CD4-positive, alpha-beta T cell treated with Interleukin-6 at 100 ng/mL for 8 hours (primary cell): ENCODE data around the gene NPM3.
A peak's percentile ranks its signal among the peaks of the same experiment; 100 is the strongest.
"Not testable (repeated sequence)": the region's sequence is repeated elsewhere in the genome, so short reads cannot be mapped to it uniquely, and the experiment has no call there.

Experiments
- DNase-seq: peaks from one replicate; pipeline ENCODE4 v3.0.0-alpha.2; 2020; ENCODE audit warnings: mixed read lengths, low spot score

The NPM3 gene

DNA sequence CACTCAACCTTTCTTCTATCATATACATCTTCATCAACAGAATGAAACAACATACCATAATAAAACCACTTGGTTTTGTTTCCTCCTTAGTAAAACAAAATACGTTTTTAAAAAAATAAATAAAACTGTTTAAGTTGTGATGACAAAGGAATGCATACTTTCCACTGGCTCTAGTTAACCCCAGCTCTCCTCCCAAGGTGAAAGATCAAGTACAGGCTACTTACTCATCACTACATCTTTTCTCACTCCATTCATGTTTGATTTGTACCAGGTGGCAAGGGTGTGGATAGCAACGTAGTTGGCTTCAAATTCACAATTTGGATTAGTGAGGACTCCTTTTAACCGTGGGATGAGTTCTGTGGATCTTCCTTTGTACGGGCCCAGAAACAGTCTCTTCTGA lies 20.3 kb upstream of the NPM3 start:
- no peak for DNase-seq

DNA sequence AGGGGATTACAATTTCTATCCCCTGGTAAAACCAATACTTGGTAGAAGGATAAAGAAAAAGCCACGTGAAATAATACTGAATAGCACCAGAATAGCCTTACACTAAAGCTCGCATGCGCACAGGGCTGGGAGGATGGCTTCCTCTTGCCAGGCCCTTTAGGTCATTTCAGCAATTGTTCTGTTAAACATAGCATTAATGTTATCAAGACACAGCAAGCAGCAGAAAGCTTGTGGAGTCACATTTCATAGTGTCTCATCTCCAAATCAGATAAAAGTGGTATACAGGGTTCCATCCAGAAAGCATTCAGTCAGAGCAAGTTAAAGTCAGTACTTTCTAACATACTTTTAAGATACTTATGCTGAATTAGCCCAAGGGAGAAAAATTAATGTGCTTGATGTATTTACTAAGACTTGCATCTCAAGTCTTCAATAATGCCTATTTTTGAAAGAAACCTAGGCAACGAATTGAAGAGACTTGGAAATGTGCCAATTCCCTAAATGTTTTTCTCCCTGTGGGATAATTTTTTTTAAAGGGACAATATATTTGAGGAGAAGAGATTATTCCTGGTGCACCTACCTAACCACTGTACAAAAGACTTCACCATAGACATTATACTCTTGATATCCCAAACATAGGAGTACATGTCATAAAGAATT lies 14.3 kb upstream of the NPM3 start:
- no peak for DNase-seq

DNA sequence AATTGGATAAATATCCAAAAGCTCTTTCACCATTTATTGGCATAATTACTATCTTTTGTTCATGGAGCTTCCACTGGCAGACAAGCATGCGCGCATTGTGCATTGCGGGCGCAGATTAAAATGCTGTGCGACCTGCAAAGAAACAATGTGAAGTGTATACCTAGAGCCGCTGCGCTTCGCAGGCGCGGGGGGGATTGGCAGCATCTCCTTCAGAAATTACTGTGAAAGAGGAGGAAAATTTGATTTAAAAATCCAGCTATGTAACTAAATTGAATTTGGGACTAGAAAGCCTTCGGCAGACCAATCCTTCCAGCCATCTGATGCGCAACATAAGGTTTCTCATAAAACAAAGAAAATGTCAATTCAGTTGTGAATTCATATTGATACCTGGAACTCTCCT lies 10.3 kb upstream of the NPM3 start:
- DNase-seq, result no peak

DNA sequence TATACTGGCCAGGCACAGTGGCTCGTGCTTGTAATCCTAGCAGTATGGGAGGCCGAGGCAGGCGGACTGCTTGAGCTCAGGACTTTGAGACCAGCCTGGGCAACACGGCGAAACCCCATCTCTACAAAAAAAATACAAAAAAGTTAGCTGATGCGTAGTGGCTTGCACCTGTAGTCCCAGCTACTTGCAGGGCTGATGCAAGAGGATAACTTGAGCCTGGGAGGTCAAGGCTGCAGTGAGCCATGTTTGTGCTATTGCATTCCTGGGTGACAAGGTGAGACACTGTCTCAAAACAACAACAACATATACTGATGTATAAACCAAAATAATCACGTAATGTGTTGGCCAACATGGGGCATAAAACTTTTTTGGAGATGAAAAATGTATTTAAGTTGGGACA lies 6.4 kb upstream of the NPM3 start:
- no peak for DNase-seq

DNA sequence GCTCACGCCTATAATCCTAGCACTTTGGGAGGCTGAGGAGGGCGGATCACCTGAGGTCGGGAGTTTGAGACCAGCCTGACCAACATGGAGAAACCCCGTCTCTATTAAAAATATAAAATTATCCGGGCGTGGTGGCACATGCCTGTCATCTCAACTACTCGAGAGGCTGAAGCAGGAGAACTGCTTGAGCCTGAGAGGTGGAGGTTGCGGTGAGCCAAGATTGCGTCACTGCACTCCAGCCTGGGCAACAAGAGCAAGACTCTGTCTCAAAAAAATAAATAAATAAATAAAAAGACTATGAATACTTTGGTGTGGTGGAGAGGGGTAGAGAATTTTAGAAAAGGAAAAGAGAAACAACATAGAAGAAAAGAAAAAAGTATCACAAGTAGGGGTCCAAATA lies 6.0 kb upstream of the NPM3 start:
- not testable (repeated sequence) for DNase-seq

DNA sequence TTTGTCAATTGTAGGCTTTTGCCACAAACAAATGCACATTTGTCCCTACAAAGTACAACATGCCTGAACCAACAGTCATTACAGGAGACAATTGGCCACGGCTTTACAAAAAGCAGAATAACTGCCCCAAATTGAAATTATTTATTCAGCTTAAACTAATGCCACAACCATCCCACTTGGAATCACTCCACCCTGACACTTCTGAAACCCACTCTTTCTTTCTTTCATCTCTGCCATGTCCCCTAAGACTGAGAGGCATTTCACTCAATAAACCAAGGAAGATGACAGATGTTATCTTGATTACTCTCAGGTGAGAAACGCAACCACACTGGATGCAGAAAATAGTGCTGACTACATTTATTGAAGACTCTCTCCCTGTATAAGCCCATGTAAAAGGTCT lies 2.6 kb upstream of the NPM3 start:
- no peak for DNase-seq

DNA sequence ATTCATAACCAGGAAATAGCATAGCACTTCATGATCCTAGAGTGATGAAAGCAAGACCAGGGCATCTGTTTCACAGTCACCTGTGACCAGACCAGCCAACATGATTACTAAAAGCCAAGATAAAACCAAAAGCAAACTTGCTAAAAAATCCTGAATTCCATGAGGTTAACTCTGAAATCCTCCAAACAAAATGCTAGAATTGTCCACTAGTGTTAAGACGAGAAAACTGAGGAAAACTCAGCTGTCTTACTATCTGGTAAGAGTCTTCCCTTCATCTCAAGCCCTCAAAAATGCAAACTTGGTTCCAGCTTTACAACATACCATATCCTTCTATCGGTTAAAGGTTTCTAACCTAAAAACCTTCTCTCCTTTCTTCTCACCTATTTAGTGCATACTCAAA lies 1.3 kb upstream of the NPM3 start:
- DNase-seq, result no peak

DNA sequence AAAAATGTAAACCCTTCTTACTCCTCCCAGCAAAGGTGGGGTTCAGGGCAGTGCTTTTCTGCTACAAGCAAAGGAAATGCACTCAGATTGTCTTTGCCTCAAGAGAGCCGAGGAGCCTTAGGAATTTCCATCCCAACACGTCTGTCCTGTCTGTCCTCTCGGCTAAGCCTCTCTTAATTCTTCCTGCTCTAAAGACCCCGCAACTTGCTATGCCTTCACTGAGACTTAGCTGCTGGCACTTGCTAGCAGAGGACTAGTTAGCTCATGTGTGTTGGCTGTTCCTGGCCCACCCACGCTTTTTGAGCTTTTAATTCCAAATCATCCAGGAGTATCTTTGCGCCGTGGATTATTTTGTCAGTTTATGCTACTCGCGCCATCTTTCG lies 481 bp upstream of the NPM3 start:
- DNase-seq, result no peak

DNA sequence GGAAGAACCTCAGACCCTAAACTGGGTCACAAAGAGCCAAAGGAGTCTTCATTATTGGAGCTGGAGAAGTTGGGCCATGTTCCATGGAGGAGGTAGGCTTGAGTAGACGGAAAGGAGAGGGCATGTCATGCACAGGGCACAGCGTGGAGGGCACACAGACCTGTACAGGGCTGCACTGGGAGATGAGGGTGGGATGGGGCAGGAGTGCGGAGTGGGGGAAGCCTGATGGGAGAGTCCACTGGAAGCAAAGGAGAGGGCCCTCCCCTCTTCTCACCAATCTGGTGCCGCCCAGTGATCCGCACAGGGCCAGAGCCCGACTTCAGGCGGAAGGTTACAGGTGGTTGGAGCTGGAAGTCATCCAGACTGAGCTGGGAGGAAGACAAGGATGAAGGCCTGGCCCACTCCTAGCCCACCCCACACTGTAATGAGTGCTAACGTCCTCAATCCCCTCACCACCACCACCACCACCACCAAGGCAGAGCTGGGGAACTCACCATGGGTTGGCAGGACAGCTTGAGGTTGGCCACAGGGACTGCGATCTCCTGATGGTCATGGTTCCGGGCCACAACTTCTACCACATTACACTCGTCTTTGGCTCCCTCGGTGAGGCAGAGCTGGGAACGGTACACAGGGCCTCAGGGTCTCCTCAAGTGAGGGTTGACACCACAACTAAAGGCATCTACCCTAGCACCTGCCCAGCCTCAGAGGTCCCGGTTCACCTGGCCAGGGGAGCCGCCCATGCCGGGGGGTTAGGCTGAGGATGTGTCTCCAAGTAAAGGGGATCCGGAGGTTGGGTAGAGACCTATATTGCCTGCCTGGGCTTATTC lies 1.0 kb downstream of the NPM3 start:
- DNase-seq, result no peak

DNA sequence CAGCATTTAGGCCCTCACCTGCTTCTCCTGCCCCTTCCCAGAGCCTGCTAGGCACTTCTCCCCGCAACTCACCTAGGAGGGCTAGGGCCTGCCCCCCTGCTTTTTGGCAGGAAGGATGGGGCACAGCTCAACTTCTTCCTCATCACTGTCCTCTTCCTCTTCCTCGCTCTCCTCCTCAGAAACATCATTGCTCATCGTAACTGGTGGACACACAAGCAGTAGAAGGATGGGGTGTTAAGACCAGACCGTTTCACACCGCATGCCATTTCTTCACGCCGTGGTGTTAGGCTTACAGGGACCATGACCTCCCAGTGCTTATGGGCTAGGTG lies 1.6 kb downstream of the NPM3 start:
- DNase-seq, result no peak

DNA sequence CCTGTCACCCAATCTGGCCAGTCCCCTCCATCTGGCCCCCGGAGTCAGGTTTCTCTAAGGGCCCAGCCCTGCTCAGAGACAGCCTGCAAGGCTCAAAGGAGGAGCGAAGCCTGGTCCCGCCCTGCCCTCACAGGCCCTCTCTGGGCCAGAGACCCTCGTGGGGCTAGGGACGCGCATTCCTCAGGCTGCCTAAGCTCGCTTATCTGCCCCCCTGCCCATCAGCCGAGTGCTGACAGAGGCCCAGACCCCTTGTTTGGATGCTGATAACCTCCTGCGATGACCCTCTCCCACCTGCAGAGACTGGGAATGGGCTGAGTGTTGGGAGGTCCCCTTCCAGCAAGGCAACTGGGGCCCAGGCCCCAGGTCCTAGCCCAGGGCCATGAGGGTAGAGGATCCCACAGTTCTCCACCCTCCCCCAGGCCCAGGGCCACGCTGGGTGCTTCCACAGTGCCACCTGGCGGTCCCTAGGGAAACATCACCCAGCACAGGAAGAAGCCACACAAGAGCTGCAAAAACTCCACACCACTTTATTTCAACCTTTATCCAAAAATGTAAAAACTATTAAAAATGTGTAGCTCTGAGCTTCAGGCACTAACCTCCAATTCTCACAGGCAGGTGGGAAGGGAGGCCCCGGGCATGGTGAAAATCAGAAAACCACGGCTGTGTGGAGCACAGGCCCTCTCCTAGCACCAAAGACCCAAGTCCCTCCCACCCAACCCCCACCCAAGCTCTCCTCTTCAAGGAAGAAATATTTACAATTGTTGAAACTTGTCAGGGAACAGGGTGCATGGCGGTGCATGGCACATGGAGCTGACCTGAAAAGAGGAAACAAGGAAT lies 2.2 kb downstream of the NPM3 start:
- peak; percentile 69 for DNase-seq

DNA sequence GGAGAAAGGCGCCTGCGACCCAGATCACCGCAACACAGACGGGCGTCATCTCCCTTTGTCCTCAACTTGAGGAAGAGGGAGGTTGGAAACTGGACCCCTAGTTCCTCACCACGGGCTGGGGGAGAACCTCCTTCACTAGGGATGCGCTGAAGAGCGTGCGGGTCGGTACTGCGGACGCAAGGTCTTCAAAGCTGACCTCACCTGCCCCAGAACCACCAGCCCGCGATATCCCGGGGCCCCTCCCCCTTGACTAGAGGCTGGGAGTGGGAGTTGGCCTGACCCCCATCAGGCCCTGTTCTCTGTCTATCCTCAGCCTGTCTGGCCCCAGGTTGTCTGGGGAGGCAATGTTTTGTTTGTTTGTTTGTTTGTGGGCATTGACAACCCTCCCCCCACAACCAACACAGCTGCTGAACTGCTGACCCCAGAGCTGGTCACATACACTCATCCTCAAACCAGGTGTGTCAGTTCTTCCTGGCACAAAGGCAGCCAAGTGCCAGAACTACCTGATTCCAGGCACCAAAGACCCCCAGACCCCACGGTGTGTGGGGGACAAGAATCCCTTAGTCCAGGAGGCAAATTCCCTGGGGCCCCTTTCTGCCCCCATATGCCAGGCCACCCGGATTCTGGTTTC lies 2.9 kb downstream of the NPM3 start:
- no peak for DNase-seq

DNA sequence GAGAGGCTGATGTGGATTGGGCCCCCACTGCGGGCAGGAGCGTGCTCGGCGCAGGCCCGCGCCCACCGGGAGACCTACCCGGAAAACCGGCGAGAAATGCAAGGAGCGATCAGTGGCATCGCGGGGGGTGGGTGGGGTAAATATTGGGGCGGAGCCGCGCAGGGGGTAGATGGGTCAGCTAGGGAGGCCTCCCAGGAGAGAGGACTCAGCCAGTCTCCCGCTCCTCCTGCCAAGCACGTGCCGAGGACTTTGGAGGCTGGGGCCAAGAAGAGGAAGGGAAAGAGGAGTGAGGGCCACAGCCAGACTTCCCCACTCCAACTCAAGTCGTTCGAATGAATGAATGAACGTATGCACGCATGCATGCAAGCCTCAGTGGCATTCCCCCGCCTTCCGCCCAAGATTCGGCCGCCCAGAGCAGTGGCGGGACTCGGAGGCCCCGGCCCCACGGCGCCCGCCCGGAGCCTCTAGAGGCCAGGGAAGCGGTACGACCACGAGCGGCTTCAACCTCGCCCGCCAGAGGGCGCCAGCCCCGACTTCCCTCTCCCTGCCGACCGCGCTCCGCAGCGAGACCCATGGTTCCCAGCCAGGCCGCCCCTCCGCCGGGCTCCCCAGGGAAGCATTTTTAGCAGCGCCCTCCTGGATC lies 3.6 kb downstream of the NPM3 start:
- peak; percentile 79 for DNase-seq

DNA sequence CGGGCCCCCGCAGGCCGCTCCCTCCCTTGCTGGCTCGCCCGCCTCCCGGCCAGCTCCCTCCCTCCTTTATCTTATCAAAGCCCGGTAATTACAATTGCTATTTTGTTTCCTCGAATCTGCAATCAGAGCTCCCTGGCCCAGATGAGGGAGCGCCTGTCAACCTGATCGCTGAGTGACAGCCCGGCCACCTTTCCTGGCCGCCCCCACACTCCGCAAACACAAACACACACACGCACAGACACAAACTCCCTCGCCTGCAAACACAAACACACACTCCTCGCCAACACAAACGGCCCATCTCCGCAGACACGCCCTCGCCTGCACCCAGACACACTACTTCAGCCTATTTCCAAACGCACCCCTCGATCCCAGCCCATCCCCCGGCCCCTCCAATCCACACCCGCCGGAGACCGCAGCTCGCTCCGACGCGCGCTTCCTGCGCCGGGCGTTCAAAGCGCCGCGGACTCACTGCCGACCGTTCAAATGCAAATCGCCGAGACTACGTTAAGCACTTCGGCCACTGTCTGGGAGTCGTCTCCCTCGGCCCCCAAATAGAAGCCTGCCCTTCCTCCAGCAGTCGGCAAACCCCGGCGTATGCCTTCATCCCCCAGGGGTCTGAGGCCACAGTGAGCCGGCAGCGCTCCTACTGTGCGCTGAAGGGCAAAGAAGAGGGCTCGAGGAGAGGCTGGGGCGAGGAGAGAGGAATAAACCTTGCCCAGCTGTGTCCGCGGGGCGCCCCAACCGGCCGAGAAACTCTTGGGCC lies 4.3 kb downstream of the NPM3 start:
- no peak for DNase-seq

DNA sequence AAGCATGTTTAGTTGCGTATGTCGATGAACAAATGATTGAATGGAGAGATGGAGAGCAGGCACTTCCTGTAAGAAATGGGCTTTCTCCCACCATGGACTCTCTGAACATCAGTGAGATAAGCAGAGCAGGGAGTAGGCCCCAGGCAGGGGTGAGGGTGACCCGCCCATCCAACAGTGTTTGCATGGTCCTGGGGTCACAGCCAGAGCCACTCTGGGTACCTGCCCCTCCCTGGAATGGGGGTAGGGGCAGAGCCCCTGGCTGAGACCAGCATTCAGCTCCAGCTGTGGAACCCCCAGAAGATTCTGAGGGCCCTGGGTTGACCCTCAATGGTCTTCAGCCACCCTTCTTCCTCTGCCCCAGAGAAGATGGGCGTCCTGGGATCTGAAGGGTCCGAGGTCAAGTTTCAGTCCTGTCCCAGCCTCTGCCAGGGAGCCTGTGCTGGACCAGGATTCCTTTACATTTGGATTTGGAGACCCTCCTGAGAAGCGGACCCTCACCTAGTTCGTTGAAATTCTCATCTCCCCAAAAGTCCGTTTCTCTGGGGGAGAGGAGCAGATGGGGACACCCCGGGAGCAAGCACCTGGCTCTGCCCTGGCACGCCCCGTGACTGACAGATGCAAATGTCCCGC lies 5.0 kb downstream of the NPM3 start:
- no peak for DNase-seq

DNA sequence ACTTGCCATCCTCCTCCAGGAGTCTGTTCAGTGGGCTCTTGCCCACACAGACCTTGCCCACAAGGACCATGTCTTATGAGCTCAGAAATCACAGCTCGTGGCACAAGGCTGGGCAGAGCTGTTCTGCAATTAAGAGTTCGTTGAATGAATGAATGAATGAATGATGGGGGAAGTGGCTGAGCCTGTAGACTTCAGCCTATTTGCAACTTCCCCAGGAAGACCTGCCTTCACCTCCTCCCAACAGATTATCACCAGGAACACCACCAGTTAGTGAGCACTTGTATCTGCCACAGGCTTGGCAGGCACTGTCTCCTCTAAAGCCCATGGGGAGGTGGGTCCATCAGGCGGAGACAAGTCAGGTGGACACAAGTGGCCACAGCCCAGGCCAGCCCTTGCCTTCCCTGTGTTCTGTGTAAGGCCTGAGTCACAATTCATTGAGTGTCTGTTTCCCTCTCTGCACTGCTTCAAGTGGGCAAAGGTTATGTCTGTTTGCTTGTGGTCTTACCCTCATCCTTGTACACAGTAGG lies 5.6 kb downstream of the NPM3 start:
- no peak for DNase-seq

DNA sequence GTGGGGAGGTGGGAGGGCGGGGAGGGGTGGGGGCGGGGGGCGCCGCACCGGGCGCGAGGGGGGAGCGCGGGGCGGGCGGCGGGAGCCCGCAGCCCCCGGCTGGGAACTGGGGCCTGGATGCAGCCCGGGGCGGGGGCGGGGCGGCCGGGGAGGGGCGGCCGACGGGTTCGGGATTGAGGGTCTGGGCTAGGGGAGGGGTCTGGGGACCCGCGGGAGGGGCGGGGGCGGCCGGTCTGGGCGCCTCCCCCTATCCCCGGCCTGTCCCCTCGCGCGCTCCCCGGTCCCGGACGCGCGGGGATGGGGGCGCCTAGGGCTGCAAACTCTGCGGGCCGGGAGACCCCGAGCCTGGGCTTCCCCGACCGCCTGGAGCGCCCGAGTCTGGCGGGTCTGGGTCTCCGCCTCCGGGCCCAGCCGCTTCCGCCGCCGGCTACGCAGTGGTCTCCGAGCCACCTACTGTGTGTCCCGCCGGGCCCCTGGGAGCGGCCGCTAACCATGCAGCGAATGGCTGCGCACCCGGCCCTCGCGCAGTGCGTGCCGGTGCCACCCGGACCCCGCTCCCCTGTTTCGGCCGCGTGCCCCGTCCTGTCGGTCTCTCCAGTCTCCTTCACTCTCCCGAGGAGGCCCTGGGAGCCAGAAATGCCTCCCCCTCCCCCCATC lies 7.0 kb downstream of the NPM3 start:
- no peak for DNase-seq

DNA sequence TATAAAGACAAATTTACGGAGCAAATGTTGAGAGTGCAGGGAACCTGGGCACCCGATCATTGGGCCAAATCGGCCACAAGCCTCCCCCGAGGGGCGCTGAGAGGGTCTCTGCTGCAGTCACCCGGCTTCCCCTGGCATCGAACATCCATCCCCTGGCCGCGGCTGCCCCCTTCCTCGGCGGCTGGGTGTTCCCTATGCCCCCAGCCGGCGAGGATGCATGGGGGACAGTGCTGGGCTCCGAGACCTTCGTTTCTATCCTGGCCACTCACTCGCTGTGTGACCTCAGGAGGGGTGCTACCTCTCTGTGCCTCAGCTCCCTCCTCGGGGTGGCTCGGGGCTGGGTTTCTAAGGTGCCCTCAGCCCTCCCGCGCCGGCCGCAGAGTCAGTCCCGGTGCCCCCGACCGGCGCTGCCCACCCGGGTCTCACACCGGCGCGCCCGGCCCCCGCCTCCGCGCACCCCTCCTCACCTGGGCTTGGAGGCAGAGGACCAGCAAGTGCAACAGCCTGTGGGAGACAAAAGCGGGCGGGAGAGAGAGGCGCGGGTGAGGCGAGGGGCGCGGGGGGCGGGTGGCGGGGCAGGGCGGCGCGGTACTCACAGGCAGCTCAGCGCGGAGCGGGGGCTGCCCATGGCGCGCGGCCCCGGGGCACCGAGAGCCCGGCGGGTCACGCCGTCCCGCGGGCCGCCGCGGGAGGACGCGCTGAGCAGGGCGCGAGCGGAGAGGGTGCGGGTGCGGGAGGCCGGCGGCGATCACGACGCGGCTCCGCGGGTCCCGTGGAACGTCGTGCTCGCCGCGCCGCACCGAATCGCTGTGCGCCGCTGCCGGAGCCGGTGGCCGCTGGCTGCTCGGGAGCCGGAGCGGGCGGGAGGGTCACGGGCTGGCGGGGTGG lies 7.7 kb downstream of the NPM3 start, which contains the start of gene FGF8:
TSS of gene FGF8 (minus strand) at position 842 of the 888 bp plus-strand sequence. CDS start at position 628, 214 bp downstream.
- DNase-seq, result no peak
